Cardiac fibroblast (primary cell): Measurements from ENCODE around the gene LINS1.

ENCODE experiments used
- DNase-seq, 2 donors: peaks; one replicate each; pipeline versions ENCODE4 v3.0.0 to v3.0.0-alpha.2; 2010; ENCODE audit warnings: low read depth in 2 of 2
- H3K4me3 ChIP-seq, 2 donors: replicated peaks in 1 of 2; 1 replicate in 1 of 2; 2 replicates in 1 of 2; pipeline ENCODE4 v1.5.1; 2011; ENCODE audit warnings: low read depth in 2 of 2, low read length in 2 of 2, mild to moderate bottlenecking in 2 of 2, moderate library complexity in 1 of 2
- TF ChIP-seq, protein P1 (sequence below): IDR thresholded peaks from one replicate; pipeline ENCODE4 v1.5.1; 2011; ENCODE audit warnings: low read depth, mild to moderate bottlenecking, low read length, inconsistent platforms

LINS1 gene

DNA sequence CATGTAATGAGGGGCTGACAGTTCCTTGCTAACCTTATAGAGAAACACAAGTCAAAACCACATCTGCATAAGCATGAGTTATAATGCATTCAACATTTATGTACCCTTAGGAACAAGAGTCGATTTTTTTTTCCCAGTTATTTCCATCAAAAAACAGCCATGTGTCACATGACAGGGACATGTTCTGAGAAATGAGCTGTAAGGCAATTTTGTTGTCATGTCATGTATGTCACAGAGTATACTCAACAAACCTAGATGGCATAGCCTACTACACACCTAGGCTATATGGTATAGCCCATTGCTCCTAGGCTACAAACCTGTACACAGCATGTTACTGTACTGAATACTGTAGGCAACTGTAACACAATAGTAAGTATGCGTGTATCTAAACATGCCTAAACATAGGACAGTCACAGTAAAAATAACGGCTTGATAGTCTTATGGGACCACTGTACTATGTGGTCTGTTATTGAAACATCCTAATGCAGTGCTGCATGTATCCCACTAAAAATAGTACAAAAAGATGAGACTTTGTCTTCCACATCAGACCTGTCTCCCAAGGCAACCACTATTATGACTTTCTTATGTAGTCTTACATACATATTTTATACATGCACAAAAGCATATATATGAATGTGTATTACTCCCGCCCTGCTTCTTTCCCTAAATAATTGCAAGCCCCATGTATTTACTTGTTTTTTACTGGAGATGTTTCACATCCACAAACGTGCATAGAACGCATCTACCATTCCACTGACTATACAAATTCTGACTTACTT, 34.9 kb downstream of the LINS1 start:
- TF ChIP-seq, protein P1, sequence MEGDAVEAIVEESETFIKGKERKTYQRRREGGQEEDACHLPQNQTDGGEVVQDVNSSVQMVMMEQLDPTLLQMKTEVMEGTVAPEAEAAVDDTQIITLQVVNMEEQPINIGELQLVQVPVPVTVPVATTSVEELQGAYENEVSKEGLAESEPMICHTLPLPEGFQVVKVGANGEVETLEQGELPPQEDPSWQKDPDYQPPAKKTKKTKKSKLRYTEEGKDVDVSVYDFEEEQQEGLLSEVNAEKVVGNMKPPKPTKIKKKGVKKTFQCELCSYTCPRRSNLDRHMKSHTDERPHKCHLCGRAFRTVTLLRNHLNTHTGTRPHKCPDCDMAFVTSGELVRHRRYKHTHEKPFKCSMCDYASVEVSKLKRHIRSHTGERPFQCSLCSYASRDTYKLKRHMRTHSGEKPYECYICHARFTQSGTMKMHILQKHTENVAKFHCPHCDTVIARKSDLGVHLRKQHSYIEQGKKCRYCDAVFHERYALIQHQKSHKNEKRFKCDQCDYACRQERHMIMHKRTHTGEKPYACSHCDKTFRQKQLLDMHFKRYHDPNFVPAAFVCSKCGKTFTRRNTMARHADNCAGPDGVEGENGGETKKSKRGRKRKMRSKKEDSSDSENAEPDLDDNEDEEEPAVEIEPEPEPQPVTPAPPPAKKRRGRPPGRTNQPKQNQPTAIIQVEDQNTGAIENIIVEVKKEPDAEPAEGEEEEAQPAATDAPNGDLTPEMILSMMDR, result no peak
- H3K4me3 ChIP-seq, result no peak overlapping the region
- no peak for DNase-seq

DNA sequence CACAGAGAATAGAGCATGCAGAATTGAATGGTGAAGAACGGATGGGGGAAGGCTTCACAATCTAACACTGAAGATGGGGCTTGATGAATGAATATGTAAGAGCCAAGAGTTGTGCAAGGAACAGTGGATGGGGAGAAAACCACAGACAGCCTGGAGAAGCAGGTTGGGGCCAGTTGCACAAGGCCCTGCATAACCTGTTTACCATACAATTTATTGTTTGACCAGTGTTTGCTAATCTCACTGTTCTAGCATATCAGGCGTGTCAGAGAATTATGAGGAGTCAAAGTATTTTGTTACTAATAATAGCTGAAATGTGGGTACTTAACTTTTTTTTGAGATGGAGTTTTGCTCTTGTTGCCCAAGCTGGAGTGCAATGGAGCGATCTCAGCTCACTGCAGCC, 36.4 kb downstream of the LINS1 start:
- no peak overlapping the region for H3K4me3 ChIP-seq
- TF ChIP-seq, protein P1, result no peak
- DNase-seq, result no peak

DNA sequence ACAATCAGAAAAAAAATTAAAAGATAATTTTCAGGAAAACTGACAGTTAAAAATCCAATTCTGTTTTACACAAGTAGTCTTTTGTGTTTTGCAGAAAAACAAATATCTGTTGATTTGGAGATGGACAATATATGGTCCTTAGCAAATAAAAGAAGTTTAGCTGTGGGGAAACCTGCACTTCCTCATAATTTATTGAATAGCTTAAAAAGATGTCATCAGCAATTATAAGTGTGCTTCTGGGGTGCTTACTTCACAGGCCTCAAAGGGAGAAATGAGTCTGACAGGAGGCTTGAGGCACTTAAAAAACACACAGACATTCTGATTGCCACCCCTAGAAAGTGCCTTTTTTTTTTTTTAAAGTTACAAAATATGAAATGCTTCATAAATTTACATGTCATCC, 41.7 kb downstream of the LINS1 start:
- H3K4me3 ChIP-seq, result no peak overlapping the region
- TF ChIP-seq, protein P1, result no peak
- DNase-seq, result no peak

DNA sequence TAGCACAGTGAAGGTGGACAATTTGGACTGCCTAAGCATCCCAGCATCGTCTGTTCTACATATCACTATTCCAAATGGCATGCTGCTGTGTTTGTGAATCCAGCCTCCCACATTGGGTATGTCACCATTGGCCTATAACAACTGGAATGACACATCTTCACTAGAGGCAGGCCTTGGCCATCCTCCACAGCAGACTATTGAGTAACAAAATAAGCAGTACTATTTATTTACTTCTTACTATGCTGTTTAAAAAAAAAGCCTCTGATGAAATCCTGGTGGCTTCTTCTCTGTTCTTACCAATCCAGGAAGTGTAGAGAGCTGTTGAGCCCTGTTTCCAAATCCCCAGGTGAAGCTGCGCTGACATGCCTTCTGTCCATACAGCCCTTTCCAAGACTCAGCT, 42.7 kb downstream of the LINS1 start:
- TF ChIP-seq, protein P1, result no peak
- H3K4me3 ChIP-seq, result no peak overlapping the region
- peak; percentile 70 to 83 for DNase-seq

DNA sequence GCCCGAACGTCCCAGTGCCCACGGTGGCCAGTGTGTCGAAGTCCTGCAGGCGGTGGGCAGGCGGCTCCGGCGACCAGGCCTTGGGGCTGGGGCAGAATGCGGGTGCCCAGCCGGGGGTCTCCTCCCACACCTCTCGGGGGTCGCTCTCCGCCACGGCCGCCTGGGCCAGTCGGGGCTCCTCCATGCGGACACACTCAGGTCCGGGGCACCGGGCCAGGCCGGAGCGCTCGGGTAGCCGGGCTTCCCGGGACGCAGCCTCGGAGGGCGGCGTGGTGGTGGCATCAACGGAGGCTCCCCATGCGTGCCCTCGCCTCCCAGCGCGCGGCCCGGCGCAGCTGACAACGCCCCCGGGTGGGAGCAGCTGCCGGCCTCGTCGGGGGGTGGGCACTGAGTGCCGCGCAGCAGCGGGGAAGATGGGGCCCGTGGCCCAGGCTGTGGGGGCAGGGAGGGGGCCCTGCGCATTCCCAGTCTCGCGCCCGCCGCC, 43.2 kb downstream of the LINS1 start:
- no peak overlapping the region for H3K4me3 ChIP-seq
- TF ChIP-seq, protein P1, result no peak

DNA sequence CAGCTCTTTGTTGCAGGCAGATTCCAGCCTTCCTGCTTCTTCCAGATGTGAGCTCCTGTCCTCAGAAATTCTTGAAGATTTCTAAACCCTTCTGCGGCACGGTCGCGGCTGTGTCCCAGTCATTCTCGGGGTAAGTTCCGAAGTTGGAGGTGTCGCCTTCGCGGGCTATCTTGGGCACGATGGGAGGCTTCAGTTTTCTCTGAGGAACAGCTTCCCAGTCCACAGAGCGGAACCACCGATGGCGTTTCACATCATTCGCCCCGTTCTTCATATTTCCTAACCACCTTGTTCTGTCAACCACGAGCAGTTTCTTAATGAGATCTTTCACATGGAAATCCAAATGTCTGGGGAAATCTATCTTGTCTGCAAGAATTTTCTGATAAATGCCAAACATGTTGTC, 48.5 kb downstream of the LINS1 start:
- TF ChIP-seq, protein P1, result no peak
- no peak overlapping the region for H3K4me3 ChIP-seq
- no peak for DNase-seq

More for the DNA sequence above, 43.2 kb downstream of the LINS1 start:
- DNase-seq, result no peak
